Smooth muscle cell of the brain vasculature (primary cell): ENCODE measurements around the gene SSR1.
A peak's percentile ranks its signal among the peaks of the same experiment; 100 is the strongest.
"Not testable (repeated sequence)": the region's sequence is repeated elsewhere in the genome, so short reads cannot be mapped to it uniquely, and the experiment has no call there.

Source experiments
- DNase-seq: peaks from one replicate; pipeline ENCODE4 v3.0.0-alpha.2; 2012; ENCODE audit warnings: low read depth, low spot score

SSR1 gene

DNA sequence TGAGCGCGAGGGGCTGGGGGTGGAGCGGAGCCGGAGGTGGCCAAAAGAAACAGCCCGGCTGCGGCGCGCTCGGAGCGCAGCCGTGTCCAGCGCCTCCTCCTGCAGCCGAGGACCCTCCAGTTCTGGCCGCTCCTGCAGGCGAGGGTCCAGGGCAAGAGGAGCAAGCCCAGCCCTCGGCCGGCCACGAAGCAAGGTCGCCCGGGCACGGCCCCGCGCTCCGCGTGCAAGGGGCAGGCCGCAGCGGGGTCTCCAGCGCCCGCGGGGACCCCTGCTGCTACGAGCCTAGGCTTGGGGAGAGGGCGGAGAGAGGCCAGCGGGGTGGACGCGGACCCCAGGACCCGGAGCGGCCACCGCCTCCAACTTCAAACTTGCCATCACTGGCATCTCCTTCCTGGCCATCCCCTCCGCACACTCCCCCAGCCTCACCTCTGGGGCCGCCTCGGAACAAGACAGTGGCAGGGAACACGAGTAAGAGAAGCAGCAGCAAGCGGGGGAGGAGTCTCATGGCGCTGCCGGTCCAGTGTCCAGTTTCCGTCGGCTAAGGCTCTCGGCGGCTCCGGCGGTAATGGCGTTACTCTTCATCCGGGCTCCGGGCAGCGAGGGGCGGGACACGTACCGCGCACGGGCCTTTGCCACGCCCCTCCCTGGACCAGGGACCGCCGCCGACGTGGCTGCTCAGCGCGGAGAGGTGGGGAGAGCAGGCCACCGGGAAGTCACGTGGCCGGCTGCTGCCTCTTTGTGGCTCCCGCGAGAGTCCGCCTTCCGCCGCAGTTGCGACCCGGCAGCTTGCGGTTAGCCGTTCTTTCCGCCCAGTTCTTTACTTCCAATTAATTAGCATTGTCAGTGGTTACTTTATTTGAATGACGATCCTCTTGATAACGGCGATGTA, at the start of gene SSR1:
Gene SSR1, minus strand, starts transcription at position 584 of the 889 bp plus-strand sequence. Its CDS starts 79 bp downstream, at position 505.
- DNase-seq: peak; percentile 91

DNA sequence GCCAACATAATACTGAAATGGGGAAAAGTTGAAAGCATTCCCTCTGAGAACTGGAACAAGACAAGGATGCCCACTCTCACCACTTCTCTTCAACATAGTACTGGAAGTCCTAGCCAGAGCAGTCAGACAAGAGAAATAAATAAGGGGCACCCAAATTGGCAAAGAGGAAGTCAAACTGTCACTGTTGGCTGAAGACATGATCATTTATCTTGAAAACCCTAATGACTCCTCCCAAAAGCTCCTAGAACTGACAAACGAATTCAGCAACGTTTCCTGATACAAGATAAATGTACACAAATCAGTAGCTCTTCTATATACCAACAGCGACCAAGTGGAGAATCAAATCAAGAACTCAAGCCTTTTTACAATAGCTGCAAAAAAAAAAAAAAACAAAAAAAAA, 38.9 kb upstream of the SSR1 start:
- not testable (repeated sequence) for DNase-seq

GRCh38 chr6:7350591-7350990, 37.6 kb upstream of the SSR1 start:
- DNase-seq: not testable (repeated sequence)

DNA sequence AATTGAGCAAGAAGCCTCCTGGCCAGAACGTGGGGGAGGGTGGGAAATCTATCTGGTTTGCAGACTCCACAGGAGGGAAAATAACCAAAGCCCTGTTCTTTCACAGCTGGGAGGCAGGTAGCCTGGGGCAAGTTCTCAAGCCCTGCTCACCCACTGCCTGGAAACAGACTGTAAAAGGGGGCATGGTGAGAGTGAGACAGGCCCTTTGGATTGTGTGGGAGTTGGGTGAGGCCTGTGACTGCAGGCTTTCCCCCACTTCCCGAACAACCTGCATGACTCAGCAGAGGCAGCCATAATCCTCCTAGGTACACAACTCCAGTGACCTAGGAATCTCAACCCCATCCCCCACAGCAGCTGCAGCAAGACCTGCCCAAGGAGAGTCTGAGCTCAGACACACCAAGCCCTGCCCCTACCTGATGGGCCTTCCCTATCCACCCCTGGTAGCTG, 34.6 kb upstream of the SSR1 start:
- DNase-seq: peak; percentile 33

DNA sequence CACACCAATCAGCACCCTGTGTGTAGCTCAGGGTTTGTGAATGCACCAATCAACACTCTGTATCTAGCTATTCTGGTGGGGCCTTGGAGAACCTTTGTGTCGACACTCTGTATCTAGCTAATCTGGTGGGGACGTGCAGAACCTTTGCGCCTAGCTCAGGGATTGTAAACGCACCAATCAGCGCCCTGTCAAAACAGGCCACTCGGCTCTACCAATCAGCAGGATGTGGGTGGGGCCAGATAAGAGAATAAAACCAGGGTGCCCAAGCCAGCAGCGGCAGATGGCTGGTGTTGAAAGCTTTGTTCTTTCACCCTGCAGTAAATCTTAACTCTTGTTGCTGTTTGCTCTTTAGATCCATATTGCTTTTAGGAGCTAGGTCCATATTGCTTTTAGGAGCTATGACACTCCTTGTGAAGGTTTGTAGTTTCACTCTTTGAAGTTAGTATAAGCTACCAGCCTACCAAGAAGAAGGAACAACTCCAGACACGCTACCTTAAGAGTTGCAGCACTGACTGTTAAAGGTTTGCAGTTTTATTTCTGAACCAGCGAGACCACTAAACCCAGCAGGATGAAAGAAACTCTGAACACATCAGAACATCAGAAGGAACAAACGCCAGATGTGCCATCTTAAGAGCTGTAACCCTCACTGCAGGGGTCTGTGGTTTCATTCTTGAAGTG, 31.9 kb upstream of the SSR1 start:
- peak; percentile 67 for DNase-seq

GRCh38 chr6:7343546-7344475, 30.8 kb upstream of the SSR1 start:
- DNase-seq: no peak

GRCh38 chr6:7341989-7342742, 29.2 kb upstream of the SSR1 start:
- no peak for DNase-seq

GRCh38 chr6:7341271-7341670, 28.3 kb upstream of the SSR1 start:
- no peak for DNase-seq

DNA sequence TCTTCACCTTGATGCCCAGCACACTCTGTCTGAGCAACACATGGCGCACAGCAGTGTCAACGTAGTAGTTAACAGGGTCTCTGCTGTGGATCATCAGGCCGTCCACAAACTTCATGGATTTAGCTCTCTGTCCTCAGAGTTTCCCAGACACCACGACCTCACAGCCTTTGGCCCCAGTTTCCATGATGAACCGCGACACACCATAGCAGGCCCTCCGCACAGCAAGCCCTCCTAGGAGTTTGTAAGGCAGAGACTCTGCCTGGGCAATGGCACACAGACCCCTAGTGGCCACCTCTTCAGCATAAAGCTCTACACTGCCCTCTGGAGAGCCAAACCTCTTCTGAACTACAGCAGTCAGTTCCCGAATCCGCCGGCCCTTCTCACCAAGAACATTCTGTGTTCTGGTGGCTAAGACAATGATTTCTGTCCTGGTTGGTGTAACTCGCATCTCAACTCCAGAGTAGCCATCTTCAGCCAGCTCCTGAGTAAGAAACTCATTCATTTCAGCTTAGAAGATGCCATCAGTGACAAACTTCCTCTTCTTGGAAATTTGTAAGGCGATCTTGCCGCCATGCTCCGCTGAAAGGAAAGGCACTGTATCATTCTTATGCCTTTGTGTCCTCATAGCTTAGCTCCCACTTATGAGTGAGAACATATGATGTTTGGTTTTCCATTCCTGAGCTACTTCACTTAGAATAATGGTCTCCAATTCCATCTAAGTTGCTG, 26.2 kb upstream of the SSR1 start:
- DNase-seq: not testable (repeated sequence)

GRCh38 chr6:7338031-7338430, 25.0 kb upstream of the SSR1 start:
- DNase-seq: no peak

- DNase-seq: no peak
Observed at GRCh38 chr6:7335519-7335918, 22.5 kb upstream of the SSR1 start.

DNA sequence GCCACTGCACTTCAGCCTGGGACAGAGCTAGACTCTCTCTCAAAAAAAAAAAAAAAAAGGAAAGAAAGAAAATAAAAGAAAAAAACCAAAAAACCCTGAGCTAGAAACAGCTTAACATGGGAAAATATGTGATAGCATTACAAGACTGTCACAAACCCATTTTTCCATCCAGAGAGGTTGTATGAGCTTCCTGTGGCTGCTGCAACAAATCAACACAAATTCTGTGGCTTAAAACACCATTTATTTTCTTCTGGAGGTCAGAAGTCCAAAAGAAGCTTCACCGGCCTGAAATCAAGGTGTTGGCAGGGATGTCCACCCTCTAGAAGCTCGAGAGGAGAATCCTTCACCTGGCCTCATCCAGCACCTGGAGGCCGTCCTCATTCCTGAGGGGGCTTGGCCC, 21.7 kb upstream of the SSR1 start:
- DNase-seq: no peak

- no peak for DNase-seq
Observed at GRCh38 chr6:7332090-7332745, 19.2 kb upstream of the SSR1 start.

- DNase-seq: no peak
Observed at GRCh38 chr6:7331452-7331851, 18.5 kb upstream of the SSR1 start.

DNA sequence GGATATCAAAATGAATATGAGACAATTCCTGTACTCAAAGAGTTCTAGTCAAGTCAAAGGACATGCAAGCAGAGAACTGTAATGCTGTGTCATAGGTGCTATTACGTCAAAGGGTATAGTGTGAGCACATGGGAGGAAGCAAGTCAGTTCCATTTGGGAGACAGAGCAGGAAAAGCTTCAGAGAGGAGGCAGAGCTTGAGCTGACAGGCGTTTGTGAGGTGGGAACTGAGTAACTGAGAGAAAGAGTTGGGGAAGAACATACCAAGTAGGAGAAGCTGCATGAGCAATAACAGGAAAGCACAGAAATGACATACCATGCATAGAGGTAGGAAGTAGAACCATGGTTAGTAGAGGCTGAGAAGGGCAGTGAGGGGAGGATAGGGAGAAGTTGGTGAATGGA, 15.2 kb upstream of the SSR1 start:
- DNase-seq: no peak

GRCh38 chr6:7325750-7326149, 12.8 kb upstream of the SSR1 start:
- DNase-seq: no peak

DNA sequence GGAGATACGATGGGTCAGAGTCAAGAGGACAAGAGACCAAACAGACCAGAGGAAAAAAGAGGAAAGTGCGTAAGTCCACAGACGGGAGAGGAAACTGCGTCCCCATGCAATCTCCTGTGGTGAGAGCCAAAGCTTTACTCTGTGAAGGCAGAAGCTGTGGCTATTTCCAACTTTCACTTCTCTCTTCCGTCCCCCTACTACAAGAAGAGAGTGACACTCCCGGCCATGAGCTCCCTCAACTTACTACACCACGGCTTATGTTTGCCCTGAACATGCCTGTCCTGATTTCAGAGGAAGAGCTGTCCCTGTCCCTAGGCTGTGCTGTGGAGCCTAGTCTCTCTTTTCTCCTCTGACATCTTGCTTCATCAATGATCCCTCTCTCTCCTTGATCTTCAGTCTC, 11.5 kb upstream of the SSR1 start:
- DNase-seq: no peak

- DNase-seq: no peak
Observed at GRCh38 chr6:7323074-7323473, 10.1 kb upstream of the SSR1 start.

- not testable (repeated sequence) for DNase-seq
Observed at GRCh38 chr6:7321866-7322265, 8.9 kb upstream of the SSR1 start.

DNA sequence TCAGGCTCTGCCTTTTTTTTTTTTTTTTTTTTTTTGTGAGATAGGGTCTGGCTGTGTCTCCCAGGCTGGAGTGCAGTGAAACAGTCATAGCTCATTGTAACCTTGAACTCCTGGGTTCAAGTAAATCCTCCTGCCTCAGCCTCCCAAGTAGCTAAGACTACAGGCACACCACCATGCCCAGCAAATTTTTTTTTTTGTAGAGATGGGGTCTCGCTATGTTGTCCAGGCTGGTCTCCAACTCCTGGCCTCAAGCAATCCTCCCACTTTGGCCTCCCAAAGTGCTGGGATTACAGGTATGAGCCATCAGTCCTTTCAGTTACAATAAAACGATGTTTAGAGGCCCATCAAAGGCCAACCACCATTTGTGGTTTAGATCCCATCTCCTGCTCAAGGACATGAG, 6.4 kb upstream of the SSR1 start:
- not testable (repeated sequence) for DNase-seq
